ENCODE measurements around the gene UNC5C. TPM values are rescaled to one million over a fixed set of nuclear protein-coding genes. Genes with fewer than 3 reads are reported as not detected.

The UNC5C gene
- total RNA-seq, 1 donor from 2014 or later, result not detected

GRCh38 chr4:95250544-95251137, 298.1 kb downstream of the UNC5C start:
- H3K27me3 ChIP-seq (ENCODE audit: control insufficient read depth, insufficient read depth, low read length), result no peaks in the 10 kb centered on the region

GRCh38 chr4:95249426-95250021, 299.2 kb downstream of the UNC5C start:
- TF ChIP-seq CTCF (IDR thresholded peaks at IDR 0.05; ENCODE audit: insufficient read depth, low read length, severe bottlenecking), result no peak
- no peaks in the 10 kb centered on the region for H3K36me3 ChIP-seq (ENCODE audit: control insufficient read depth, insufficient read depth, low read length)
- no peak overlapping the region for H3K4me3 ChIP-seq (ENCODE audit: low read depth, low read length)
- no peaks in the 10 kb centered on the region for H3K27me3 ChIP-seq (ENCODE audit: control insufficient read depth, insufficient read depth, low read length)
- no peak for DNase-seq (ENCODE audit: low read depth)
- no peak for FAIRE-seq

More at GRCh38 chr4:95250544-95251137, 298.1 kb downstream of the UNC5C start:
- no peak overlapping the region for H3K4me3 ChIP-seq (ENCODE audit: low read depth, low read length)
- H3K36me3 ChIP-seq (ENCODE audit: control insufficient read depth, insufficient read depth, low read length), result no peaks in the 10 kb centered on the region
- DNase-seq (ENCODE audit: low read depth) (peak; percentile 62), FAIRE-seq (no peak)
- TF ChIP-seq CTCF (IDR thresholded peaks at IDR 0.05; ENCODE audit: insufficient read depth, low read length, severe bottlenecking), result no peak

- TF ChIP-seq CTCF (IDR thresholded peaks at IDR 0.05; ENCODE audit: insufficient read depth, low read length, severe bottlenecking), result no peak
- peak; percentile 41 for DNase-seq (ENCODE audit: low read depth)
- Histone ChIP-seq H3K4me3 (ENCODE audit: low read depth, low read length) (no peak overlapping the region), H3K36me3 (ENCODE audit: control insufficient read depth, insufficient read depth, low read length) (no peaks in the 10 kb centered on the region), H3K27me3 (ENCODE audit: control insufficient read depth, insufficient read depth, low read length) (no peaks in the 10 kb centered on the region)
- FAIRE-seq, result no peak
Measured at GRCh38 chr4:95248720-95249425, 299.9 kb downstream of the UNC5C start.

- H3K4me3 ChIP-seq (ENCODE audit: low read depth, low read length), result no peak overlapping the region
- no peaks in the 10 kb centered on the region for H3K36me3 ChIP-seq (ENCODE audit: control insufficient read depth, insufficient read depth, low read length)
- H3K27me3 ChIP-seq (ENCODE audit: control insufficient read depth, insufficient read depth, low read length), result no peaks in the 10 kb centered on the region
- FAIRE-seq (no peak), DNase-seq (ENCODE audit: low read depth) (no peak)
- no peak for TF ChIP-seq CTCF (IDR thresholded peaks at IDR 0.05; ENCODE audit: insufficient read depth, low read length, severe bottlenecking)
Measured at GRCh38 chr4:95243892-95244291, 304.9 kb downstream of the UNC5C start.

- DNase-seq (ENCODE audit: low read depth), result no peak
- no peaks in the 10 kb centered on the region for H3K36me3 ChIP-seq (ENCODE audit: control insufficient read depth, insufficient read depth, low read length)
- TF ChIP-seq CTCF (IDR thresholded peaks at IDR 0.05; ENCODE audit: insufficient read depth, low read length, severe bottlenecking), result no peak
- FAIRE-seq, result no peak
- H3K27me3 ChIP-seq (ENCODE audit: control insufficient read depth, insufficient read depth, low read length), result no peaks in the 10 kb centered on the region
- no peak overlapping the region for H3K4me3 ChIP-seq (ENCODE audit: low read depth, low read length)
Measured at GRCh38 chr4:95238554-95238953, 310.2 kb downstream of the UNC5C start.

All from bronchial epithelial cell (primary cell).